HEK293 (cell line): ENCODE measurements around the gene SYNGR1.

ENCODE experiments used
- CTCF ChIA-PET: fragments of 350-600 bp; formaldehyde crosslinking; extraction: SDS; loops from one replicate; lab custom pipeline; 2021; ENCODE audit warnings: antibody characterized with exemption; lab: Yijun Ruan, JAX
- POLR2A ChIA-PET: fragments of 300-600 bp; formaldehyde crosslinking; extraction: SDS; loops from one replicate; lab custom pipeline; 2020; ENCODE audit warnings: antibody characterized with exemption, inconsistent platforms; lab: Yijun Ruan, JAX
- H3K27ac ChIP-seq: fragments of 200-500 bp; sonication (Bioruptor generic); 2 replicates; pipeline ENCODE4 v1.5.1; 2014; ENCODE audit warnings: low read depth, low read length, control low read depth, inconsistent platforms; ENCODE audit errors: extremely low read depth
- H3K36me3 ChIP-seq, 2 experiments: fragments of 200-500 bp in 1 of 2; sonication (Bioruptor generic) in 1 of 2; 1 replicate in 1 of 2; 2 replicates in 1 of 2; pipeline ENCODE4 v1.5.1; 2014 to 2017; ENCODE audit warnings: inconsistent platforms in 2 of 2, low read length in 2 of 2; ENCODE audit not compliant: control insufficient read depth in 2 of 2, insufficient read depth in 1 of 2
- H3K4me1 ChIP-seq: fragments of 200-500 bp; sonication (Bioruptor generic); 2 replicates; pipeline ENCODE4 v1.5.1; 2014; ENCODE audit warnings: mild to moderate bottlenecking, low read length, inconsistent platforms; ENCODE audit not compliant: control insufficient read depth, insufficient read depth
- H3K4me3 ChIP-seq: 2 replicates; pipeline ENCODE4 v1.5.1; 2011; ENCODE audit warnings: low read depth, mild to moderate bottlenecking, control low read depth, low read length, moderate library complexity
- H3K9me3 ChIP-seq: fragments of 200-500 bp; sonication (Bioruptor generic); 2 replicates; pipeline ENCODE4 v1.5.1; 2014; ENCODE audit warnings: low read depth, low read length, inconsistent platforms; ENCODE audit not compliant: control insufficient read depth, insufficient read depth
- EGR2 ChIP-seq: fragments of 450-650 bp; formaldehyde crosslinking; IDR thresholded peaks from 2 replicates; pipeline ENCODE4 v1.5.1; 2016; ENCODE audit warnings: low read depth, missing biosample characterization, missing genetic modification characterization
- GLIS1 ChIP-seq: fragments of 450-650 bp; formaldehyde crosslinking; IDR thresholded peaks from 2 replicates; pipeline ENCODE4 v1.5.1; 2016; ENCODE audit warnings: missing biosample characterization, missing genetic modification characterization
- HOXA7 ChIP-seq: sonication (generic); formaldehyde crosslinking; IDR thresholded peaks from 2 replicates; pipeline ENCODE4 v1.8.1; 2022; ENCODE audit warnings: missing genetic modification reagents, borderline replicate concordance
- KLF1 ChIP-seq: fragments of 450-650 bp; formaldehyde crosslinking; IDR thresholded peaks from 2 replicates; pipeline ENCODE4 v1.5.1; 2016; ENCODE audit warnings: missing biosample characterization, missing genetic modification characterization
- KLF16 ChIP-seq: fragments of 450-650 bp; formaldehyde crosslinking; IDR thresholded peaks from 2 replicates; pipeline ENCODE4 v1.5.1; 2017; ENCODE audit warnings: missing biosample characterization, missing genetic modification characterization
- ZBTB7A ChIP-seq: fragments of 450-650 bp; formaldehyde crosslinking; IDR thresholded peaks from 2 replicates; pipeline ENCODE4 v1.5.1; 2016; ENCODE audit warnings: low read depth, missing biosample characterization, missing genetic modification characterization
- ZFP37 ChIP-seq: fragments of 450-650 bp; formaldehyde crosslinking; IDR thresholded peaks from 2 replicates; pipeline ENCODE4 v1.5.1; 2016; ENCODE audit warnings: missing biosample characterization, missing genetic modification characterization
- ZNF133 ChIP-seq: fragments of 450-650 bp; formaldehyde crosslinking; IDR thresholded peaks from 2 replicates; pipeline ENCODE4 v1.5.1; 2016; ENCODE audit warnings: missing biosample characterization, missing genetic modification characterization
- ZNF16 ChIP-seq: fragments of 450-650 bp; formaldehyde crosslinking; IDR thresholded peaks from 2 replicates; pipeline ENCODE4 v1.5.1; 2016; ENCODE audit warnings: low read depth, missing biosample characterization, missing genetic modification characterization
- ZNF174 ChIP-seq: fragments of 450-650 bp; formaldehyde crosslinking; IDR thresholded peaks from 2 replicates; pipeline ENCODE4 v1.5.0; 2017; ENCODE audit warnings: missing biosample characterization, mild to moderate bottlenecking, missing genetic modification characterization
- ZNF274 ChIP-seq, 2 experiments: fragments of 200-500 bp in 1 of 2; fragments of 450-650 bp in 1 of 2; sonication (Bioruptor generic) in 1 of 2; formaldehyde crosslinking in 1 of 2; IDR thresholded peaks; 2 replicates each; pipeline versions ENCODE4 v1.5.1 to v1.6.1; 2014 to 2016; ENCODE audit warnings: borderline replicate concordance in 1 of 2, inconsistent platforms in 1 of 2, low read length in 1 of 2, missing biosample characterization in 1 of 2, missing genetic modification characterization in 1 of 2
- ZNF350 ChIP-seq: fragments of 450-650 bp; formaldehyde crosslinking; IDR thresholded peaks from 2 replicates; pipeline ENCODE4 v1.5.0; 2017; ENCODE audit warnings: missing biosample characterization, mild to moderate bottlenecking, missing genetic modification characterization
- ZNF394 ChIP-seq: fragments of 450-650 bp; formaldehyde crosslinking; IDR thresholded peaks from 2 replicates; pipeline ENCODE4 v1.5.1; 2016; ENCODE audit warnings: missing biosample characterization, missing genetic modification characterization, mild to moderate bottlenecking, moderate library complexity, borderline replicate concordance
- ZNF423 ChIP-seq: fragments of 450-650 bp; formaldehyde crosslinking; IDR thresholded peaks from 2 replicates; pipeline ENCODE4 v1.5.1; 2016; ENCODE audit warnings: missing biosample characterization, missing genetic modification characterization
- ZNF521 ChIP-seq: fragments of 450-650 bp; formaldehyde crosslinking; IDR thresholded peaks from 2 replicates; pipeline ENCODE4 v1.5.1; 2017; ENCODE audit warnings: missing biosample characterization, mild to moderate bottlenecking, missing genetic modification characterization
- ZNF624 ChIP-seq: fragments of 450-650 bp; formaldehyde crosslinking; IDR thresholded peaks from 2 replicates; pipeline ENCODE4 v1.5.1; 2017; ENCODE audit warnings: missing biosample characterization, missing genetic modification characterization
- ZNF701 ChIP-seq: fragments of 450-650 bp; formaldehyde crosslinking; IDR thresholded peaks from 2 replicates; pipeline ENCODE4 v1.5.1; 2016; ENCODE audit warnings: missing biosample characterization, missing genetic modification characterization
- ZXDB ChIP-seq: fragments of 450-650 bp; formaldehyde crosslinking; IDR thresholded peaks from 2 replicates; pipeline ENCODE4 v1.5.1; 2016; ENCODE audit warnings: missing biosample characterization, missing genetic modification characterization
- TF ChIP-seq, protein P1 (sequence below): fragments of 450-650 bp; IDR thresholded peaks from 2 replicates; pipeline ENCODE4 v1.5.1; 2018; ENCODE audit warnings: missing biosample characterization, missing genetic modification characterization

The SYNGR1 gene

DNA sequence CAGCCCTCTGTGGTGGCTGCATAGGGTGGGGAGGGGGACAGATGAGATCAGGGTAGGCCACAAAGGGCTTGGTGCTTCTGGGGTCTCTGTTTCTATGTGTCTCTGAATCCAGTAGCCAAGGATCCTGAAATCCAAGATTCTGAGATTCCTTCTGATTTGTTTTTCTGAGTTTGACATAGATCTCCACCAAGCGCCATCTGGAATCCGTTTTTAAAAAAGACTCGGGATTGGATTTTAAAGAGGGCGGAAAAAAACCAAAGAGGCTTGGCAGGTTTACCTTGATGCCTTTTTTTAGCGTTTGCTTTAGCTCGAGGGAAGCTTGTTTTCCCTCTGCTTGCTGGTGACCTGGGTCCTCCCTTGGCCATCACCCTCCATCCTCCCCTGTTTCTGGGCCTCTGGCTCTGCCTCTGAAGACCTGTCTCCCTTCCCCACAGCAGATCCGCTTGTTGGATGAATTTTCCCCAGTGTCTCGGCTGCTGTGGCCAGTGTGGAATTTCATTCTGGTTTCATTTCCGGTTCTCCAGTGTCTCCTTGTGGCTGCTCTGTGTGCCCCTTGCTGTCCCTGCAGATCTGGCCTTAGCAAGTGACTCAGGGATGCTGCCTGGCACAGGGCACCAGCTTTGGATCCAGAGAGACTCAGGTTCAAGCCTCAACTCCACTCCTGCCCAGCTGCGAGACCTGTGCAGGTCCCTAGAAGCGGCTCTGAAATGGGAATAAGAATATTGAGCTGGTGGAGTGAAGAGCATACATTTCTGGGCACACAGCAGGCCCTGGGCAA lies 15.1 kb downstream of the SYNGR1 start:
- POLR2A ChIA-PET = interaction anchor here (3.4 kb wide), 1 partner anchor 46 kb away, joined by 11 read pairs; the partner anchor contains the start of gene RPL3
- no peaks in the 10 kb centered on the region for H3K9me3 ChIP-seq
- H3K36me3 ChIP-seq = peaks cover 0 to under 1% of the 10 kb centered on the region in 2 experiments; a peak in 2 of 3 replicates
- H3K4me1 ChIP-seq = no peaks in the 10 kb centered on the region; the same call in 1 of the 2 replicates
- no peak for TF ChIP-seq EGR2
- no peak for TF ChIP-seq KLF1
- no peak for TF ChIP-seq KLF16 (tag by site-specific recombination)
- no peak for TF ChIP-seq ZNF521 (tag by site-specific recombination)
- no peak for TF ChIP-seq ZFP37 (tag by site-specific recombination)
- TF ChIP-seq, protein P1, sequence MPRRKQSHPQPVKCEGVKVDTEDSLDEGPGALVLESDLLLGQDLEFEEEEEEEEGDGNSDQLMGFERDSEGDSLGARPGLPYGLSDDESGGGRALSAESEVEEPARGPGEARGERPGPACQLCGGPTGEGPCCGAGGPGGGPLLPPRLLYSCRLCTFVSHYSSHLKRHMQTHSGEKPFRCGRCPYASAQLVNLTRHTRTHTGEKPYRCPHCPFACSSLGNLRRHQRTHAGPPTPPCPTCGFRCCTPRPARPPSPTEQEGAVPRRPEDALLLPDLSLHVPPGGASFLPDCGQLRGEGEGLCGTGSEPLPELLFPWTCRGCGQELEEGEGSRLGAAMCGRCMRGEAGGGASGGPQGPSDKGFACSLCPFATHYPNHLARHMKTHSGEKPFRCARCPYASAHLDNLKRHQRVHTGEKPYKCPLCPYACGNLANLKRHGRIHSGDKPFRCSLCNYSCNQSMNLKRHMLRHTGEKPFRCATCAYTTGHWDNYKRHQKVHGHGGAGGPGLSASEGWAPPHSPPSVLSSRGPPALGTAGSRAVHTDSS (tag by site-specific recombination) = no peak
- TF ChIP-seq ZNF350 (tag by site-specific recombination) = no peak
- no peak for TF ChIP-seq ZNF274 (IDR thresholded peaks at IDR 0.05; ENCODE audit: low read length)
- no peak for TF ChIP-seq ZNF274 (tag by site-specific recombination; IDR thresholded peaks at IDR 0.05; ENCODE audit: borderline replicate concordance)
- TF ChIP-seq HOXA7 (CRISPR knock-in tag) = no peak
- no peak for TF ChIP-seq ZNF701 (tag by site-specific recombination)
- TF ChIP-seq GLIS1 (tag by site-specific recombination) = no peak
- TF ChIP-seq ZNF624 (tag by site-specific recombination) = no peak
- no peak for TF ChIP-seq ZNF394 (tag by site-specific recombination)
- TF ChIP-seq ZNF133 = no peak
- no peak overlapping the region for H3K27ac ChIP-seq
- H3K4me3 ChIP-seq = no peak overlapping the region
- CTCF ChIA-PET = interaction anchor here (0.6 to 1.5 kb wide), 5 partner anchors 14 to 1543 kb away, joined by 3 to 10 read pairs (median 3); no protein-coding TSS in a partner anchor

DNA sequence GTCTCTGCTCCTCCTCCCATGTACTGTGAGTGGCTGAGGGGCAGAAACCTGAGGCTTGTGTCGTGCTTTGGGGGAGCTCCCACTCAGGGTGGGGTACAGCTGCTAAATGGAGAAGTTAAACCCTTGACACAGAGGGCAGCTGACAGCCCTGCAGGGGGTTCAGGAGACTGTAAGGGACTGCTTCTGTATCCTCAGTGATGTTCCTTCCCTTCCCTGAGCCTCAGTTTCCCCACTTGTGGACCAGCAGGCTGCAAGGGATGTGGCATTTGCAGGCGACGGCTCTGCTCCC lies 15.6 kb downstream of the SYNGR1 start:
- H3K27ac ChIP-seq = no peak overlapping the region
- no peak for TF ChIP-seq ZNF423
- TF ChIP-seq GLIS1 (tag by site-specific recombination) = 0 out of 2 replicates have a peak, but pooled peaks have one; percentile 7
- ChIA-PET POLR2A (interaction anchor here (3.4 kb wide), 1 partner anchor 46 kb away, joined by 11 read pairs; the partner anchor contains the start of gene RPL3), CTCF (interaction anchor here (1.5 kb wide), 1 partner anchor 22 kb away, joined by 10 read pairs; no protein-coding TSS in a partner anchor)
- H3K4me1 ChIP-seq = no peaks in the 10 kb centered on the region; the same call in 1 of the 2 replicates
- no peaks in the 10 kb centered on the region; a peak in 1 of 3 replicates for H3K36me3 ChIP-seq
- H3K9me3 ChIP-seq = no peaks in the 10 kb centered on the region
- no peak overlapping the region for H3K4me3 ChIP-seq

DNA sequence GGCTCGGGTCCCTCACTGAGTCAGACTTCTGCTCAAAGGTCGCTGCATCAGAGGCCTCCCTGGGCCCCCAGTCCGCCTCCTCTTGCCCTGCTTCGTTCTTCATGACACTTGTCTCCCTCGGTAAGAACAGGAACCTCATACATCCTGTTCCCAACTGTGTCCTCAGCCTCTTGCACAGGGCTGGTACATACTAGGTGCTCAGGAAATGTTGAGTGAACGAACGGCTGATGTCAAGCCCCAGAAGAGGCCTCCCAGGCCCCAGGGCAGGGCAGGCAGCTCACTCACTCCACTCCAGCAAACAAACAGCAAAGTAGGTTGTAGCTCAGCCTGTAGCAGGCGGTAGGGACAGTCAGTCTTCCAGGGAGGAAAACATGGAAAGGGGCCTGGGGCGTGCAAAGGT lies 17.2 kb downstream of the SYNGR1 start:
- no peaks in the 10 kb centered on the region for H3K4me1 ChIP-seq
- POLR2A ChIA-PET = interaction anchor here (0.6 to 3.4 kb wide), 3 partner anchors 46 to 1012 kb away, joined by 3 to 11 read pairs (median 3); partner anchors contain the start of gene RPL3

More for the DNA sequence above, 17.2 kb downstream of the SYNGR1 start:
- TF ChIP-seq ZBTB7A (tag by site-specific recombination) = no peak
- TF ChIP-seq ZXDB (tag by site-specific recombination) = no peak
- TF ChIP-seq ZNF16 (tag by site-specific recombination) = no peak
- no peak for TF ChIP-seq ZNF174 (tag by site-specific recombination)
- Histone ChIP-seq H3K36me3 (no peaks in the 10 kb centered on the region; a peak in 1 of 3 replicates), H3K4me3 (no peak overlapping the region), H3K9me3 (no peaks in the 10 kb centered on the region), H3K27ac (no peak overlapping the region)
- CTCF ChIA-PET = interaction anchor here (0.6 to 1.0 kb wide), 4 partner anchors 13 to 56 kb away, joined by 3 to 4 read pairs (median 3); no protein-coding TSS in a partner anchor
